ENCODE measurements around the gene RSPO4.

The RSPO4 gene

GRCh38 chr20:944774-945410 lies 57.2 kb downstream of the RSPO4 start:
- H3K4me1 ChIP-seq (ENCODE audit: control insufficient read depth, insufficient read depth, low read depth, low read length): no peaks in the 10 kb centered on the region
- no peak for DNase-seq
- H3K9ac ChIP-seq (ENCODE audit: low read length): no peak overlapping the region
- no peak overlapping the region for H2BK15ac ChIP-seq (ENCODE audit: low read depth, poor library complexity, severe bottlenecking)
- no peak overlapping the region for H3K4me2 ChIP-seq (ENCODE audit: low read length, poor library complexity, severe bottlenecking)
- no peaks in the 10 kb centered on the region for H3K79me1 ChIP-seq (replicated peaks; ENCODE audit: low read length, poor library complexity, severe bottlenecking)
- H2BK12ac ChIP-seq (ENCODE audit: low read length in 2 of 2): no peak overlapping the region
- no peaks in the 10 kb centered on the region for H3K9me3 ChIP-seq (ENCODE audit: control insufficient read depth, low read length)
- no peak overlapping the region for H3K27ac ChIP-seq (ENCODE audit: low read length, poor library complexity, severe bottlenecking)
- H2AFZ ChIP-seq (ENCODE audit: low read depth, low read length): no peak overlapping the region
- 58% methylated on average over 13 of the region's 13 CpGs for WGBS
- no peak overlapping the region for H4K8ac ChIP-seq (ENCODE audit: low read length)
- H3K23ac ChIP-seq (ENCODE audit: low read length in 2 of 2): no peak overlapping the region
- H2BK5ac ChIP-seq (ENCODE audit: low read depth, low read length, poor library complexity, severe bottlenecking): no peak overlapping the region
- no peak overlapping the region for H2AK5ac ChIP-seq (ENCODE audit: low read length, severe bottlenecking)
- H4K91ac ChIP-seq (ENCODE audit: low read length): no peak overlapping the region
- H3K14ac ChIP-seq (ENCODE audit: low read length in 2 of 2): no peak overlapping the region
- peaks cover 0 to 65% of the 10 kb centered on the region in 2 experiments for H3K27me3 ChIP-seq (ENCODE audit: control insufficient read depth in 1 of 2, insufficient read depth in 1 of 2, low read length in 2 of 2)
- H3K4ac ChIP-seq (ENCODE audit: low read depth in 1 of 2, low read length in 2 of 2): no peak overlapping the region
- H3K4me3 ChIP-seq (ENCODE audit: insufficient read depth in 1 of 2, low read depth in 1 of 2, low read length in 2 of 2): no peak overlapping the region
- H3K18ac ChIP-seq (ENCODE audit: low read depth in 1 of 2, low read length in 2 of 2): no peak overlapping the region
- no peaks in the 10 kb centered on the region for H3K36me3 ChIP-seq (ENCODE audit: control insufficient read depth in 1 of 2, insufficient read depth in 2 of 2, low read depth in 1 of 2, low read length in 2 of 2)
- no peak overlapping the region for H2BK120ac ChIP-seq (ENCODE audit: low read depth, low read length)

DNA sequence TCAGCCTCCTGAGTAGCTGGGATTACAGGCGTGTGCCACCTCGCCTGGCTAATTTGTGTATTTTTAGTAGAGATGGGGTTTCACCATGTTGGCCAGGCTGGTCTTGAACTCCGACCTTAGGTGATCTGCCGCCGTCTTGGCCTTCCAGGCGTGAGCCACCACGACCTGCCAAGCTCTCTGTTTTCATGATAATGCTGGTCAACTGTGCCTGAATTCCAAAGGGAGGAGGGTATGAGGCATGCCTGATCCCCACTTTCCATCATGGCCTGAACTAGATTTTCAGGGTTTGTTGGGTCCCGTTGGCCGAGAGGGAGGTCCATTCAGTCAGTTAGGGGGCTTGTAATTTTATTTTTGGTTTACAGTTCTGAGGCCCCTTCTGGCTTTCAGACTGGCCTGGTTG lies 58.0 kb downstream of the RSPO4 start:
- Histone ChIP-seq H3K4me1 (ENCODE audit: control insufficient read depth, insufficient read depth, low read depth, low read length) (no peaks in the 10 kb centered on the region), H3K79me1 (replicated peaks; ENCODE audit: low read length, poor library complexity, severe bottlenecking) (no peaks in the 10 kb centered on the region), H3K27ac (ENCODE audit: low read length, poor library complexity, severe bottlenecking) (no peak overlapping the region), H4K8ac (ENCODE audit: low read length) (no peak overlapping the region), H3K14ac (ENCODE audit: low read length in 2 of 2) (no peak overlapping the region), H2AK5ac (ENCODE audit: low read length, severe bottlenecking) (no peak overlapping the region), H3K36me3 (ENCODE audit: control insufficient read depth in 1 of 2, insufficient read depth in 2 of 2, low read depth in 1 of 2, low read length in 2 of 2) (no peaks in the 10 kb centered on the region), H3K27me3 (ENCODE audit: control insufficient read depth in 1 of 2, insufficient read depth in 1 of 2, low read length in 2 of 2) (peaks cover 0 to 70% of the 10 kb centered on the region in 2 experiments), H3K4me2 (ENCODE audit: low read length, poor library complexity, severe bottlenecking) (no peak overlapping the region), H4K91ac (ENCODE audit: low read length) (no peak overlapping the region), H2BK15ac (ENCODE audit: low read depth, poor library complexity, severe bottlenecking) (no peak overlapping the region), H3K9me3 (ENCODE audit: control insufficient read depth, low read length) (no peaks in the 10 kb centered on the region), H2BK120ac (ENCODE audit: low read depth, low read length) (no peak overlapping the region), H2AFZ (ENCODE audit: low read depth, low read length) (no peak overlapping the region), H3K18ac (ENCODE audit: low read depth in 1 of 2, low read length in 2 of 2) (no peak overlapping the region), H3K4me3 (ENCODE audit: insufficient read depth in 1 of 2, low read depth in 1 of 2, low read length in 2 of 2) (no peak overlapping the region), H3K9ac (ENCODE audit: low read length) (no peak overlapping the region), H3K23ac (ENCODE audit: low read length in 2 of 2) (no peak overlapping the region), H2BK5ac (ENCODE audit: low read depth, low read length, poor library complexity, severe bottlenecking) (no peak overlapping the region), H3K4ac (ENCODE audit: low read depth in 1 of 2, low read length in 2 of 2) (no peak overlapping the region), H2BK12ac (ENCODE audit: low read length in 2 of 2) (no peak overlapping the region)
- no peak for DNase-seq
- WGBS: 82% methylated on average over 9 of the region's 9 CpGs

DNA sequence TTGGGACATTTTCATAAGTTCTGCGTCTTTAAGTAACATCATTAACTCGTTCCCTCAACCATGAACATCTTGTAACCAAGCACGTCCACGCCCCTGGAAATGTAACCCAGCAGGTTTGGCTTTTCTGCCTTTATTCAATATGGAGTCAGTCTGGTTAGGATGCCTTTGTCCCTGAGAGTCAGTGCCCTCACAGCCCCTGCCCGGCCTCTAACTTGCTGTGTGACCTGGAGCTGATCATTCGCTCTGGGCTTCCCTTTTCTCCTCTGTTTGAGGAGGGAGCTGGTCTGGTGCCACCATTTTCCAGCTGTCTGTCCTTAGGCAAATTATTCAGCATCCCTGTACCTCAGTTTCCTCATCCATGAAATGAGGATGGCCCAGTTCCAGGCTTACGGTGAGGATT lies 59.5 kb downstream of the RSPO4 start:
- Histone ChIP-seq H2BK12ac (ENCODE audit: low read length in 2 of 2) (no peak overlapping the region), H2BK5ac (ENCODE audit: low read depth, low read length, poor library complexity, severe bottlenecking) (no peak overlapping the region), H2BK120ac (ENCODE audit: low read depth, low read length) (no peak overlapping the region), H3K4ac (ENCODE audit: low read depth in 1 of 2, low read length in 2 of 2) (no peak overlapping the region), H3K18ac (ENCODE audit: low read depth in 1 of 2, low read length in 2 of 2) (no peak overlapping the region), H3K4me2 (ENCODE audit: low read length, poor library complexity, severe bottlenecking) (no peak overlapping the region), H4K91ac (ENCODE audit: low read length) (no peak overlapping the region), H3K23ac (ENCODE audit: low read length in 2 of 2) (no peak overlapping the region), H2AK5ac (ENCODE audit: low read length, severe bottlenecking) (no peak overlapping the region), H3K27me3 (ENCODE audit: control insufficient read depth in 1 of 2, insufficient read depth in 1 of 2, low read length in 2 of 2) (peaks cover 0 to 65% of the 10 kb centered on the region in 2 experiments), H4K8ac (ENCODE audit: low read length) (no peak overlapping the region), H2BK15ac (ENCODE audit: low read depth, poor library complexity, severe bottlenecking) (no peak overlapping the region), H3K9ac (ENCODE audit: low read length) (no peak overlapping the region), H3K14ac (ENCODE audit: low read length in 2 of 2) (no peak overlapping the region), H3K27ac (ENCODE audit: low read length, poor library complexity, severe bottlenecking) (no peak overlapping the region), H3K36me3 (ENCODE audit: control insufficient read depth in 1 of 2, insufficient read depth in 2 of 2, low read depth in 1 of 2, low read length in 2 of 2) (no peaks in the 10 kb centered on the region), H3K79me1 (replicated peaks; ENCODE audit: low read length, poor library complexity, severe bottlenecking) (no peaks in the 10 kb centered on the region), H2AFZ (ENCODE audit: low read depth, low read length) (no peak overlapping the region), H3K9me3 (ENCODE audit: control insufficient read depth, low read length) (no peaks in the 10 kb centered on the region), H3K4me1 (ENCODE audit: control insufficient read depth, insufficient read depth, low read depth, low read length) (no peaks in the 10 kb centered on the region), H3K4me3 (ENCODE audit: insufficient read depth in 1 of 2, low read depth in 1 of 2, low read length in 2 of 2) (no peak overlapping the region)
- no peak for DNase-seq
- WGBS: 87% methylated on average over 7 of the region's 7 CpGs

DNA sequence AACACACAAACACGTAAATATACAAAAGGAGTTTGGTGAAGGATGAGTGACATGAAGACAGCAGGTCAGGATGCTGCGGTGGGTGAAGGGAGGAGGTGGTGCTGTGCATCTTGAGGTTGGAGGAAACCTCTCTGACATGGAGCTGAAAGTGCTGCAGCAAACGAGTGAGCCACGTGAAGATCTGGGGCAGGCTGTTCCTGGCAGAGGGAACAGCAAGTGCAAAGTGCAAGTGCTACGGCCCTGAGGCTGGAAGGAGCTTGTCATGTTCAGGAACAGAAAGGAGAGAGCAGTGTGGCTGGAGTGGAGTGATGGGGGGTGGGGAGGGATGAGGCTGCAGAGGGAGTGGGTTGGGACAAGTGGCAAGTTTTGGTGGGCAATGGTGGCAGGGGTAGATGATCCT lies 61.2 kb downstream of the RSPO4 start:
- no peak overlapping the region for H3K27ac ChIP-seq (ENCODE audit: low read length, poor library complexity, severe bottlenecking)
- H3K79me1 ChIP-seq (replicated peaks; ENCODE audit: low read length, poor library complexity, severe bottlenecking): no peaks in the 10 kb centered on the region
- peaks cover 0 to 49% of the 10 kb centered on the region in 2 experiments for H3K27me3 ChIP-seq (ENCODE audit: control insufficient read depth in 1 of 2, insufficient read depth in 1 of 2, low read length in 2 of 2)

More for the DNA sequence above, 61.2 kb downstream of the RSPO4 start:
- H3K4me1 ChIP-seq (ENCODE audit: control insufficient read depth, insufficient read depth, low read depth, low read length): no peaks in the 10 kb centered on the region
- no peak overlapping the region for H3K14ac ChIP-seq (ENCODE audit: low read length in 2 of 2)
- H2BK15ac ChIP-seq (ENCODE audit: low read depth, poor library complexity, severe bottlenecking): no peak overlapping the region
- no peaks in the 10 kb centered on the region for H3K9me3 ChIP-seq (ENCODE audit: control insufficient read depth, low read length)
- H2BK12ac ChIP-seq (ENCODE audit: low read length in 2 of 2): no peak overlapping the region
- no peak for DNase-seq
- H2BK5ac ChIP-seq (ENCODE audit: low read depth, low read length, poor library complexity, severe bottlenecking): no peak overlapping the region
- no peak overlapping the region for H3K9ac ChIP-seq (ENCODE audit: low read length)
- no peak overlapping the region for H3K23ac ChIP-seq (ENCODE audit: low read length in 2 of 2)
- H2AFZ ChIP-seq (ENCODE audit: low read depth, low read length): no peak overlapping the region
- H3K4me3 ChIP-seq (ENCODE audit: insufficient read depth in 1 of 2, low read depth in 1 of 2, low read length in 2 of 2): no peak overlapping the region
- no peak overlapping the region for H3K18ac ChIP-seq (ENCODE audit: low read depth in 1 of 2, low read length in 2 of 2)
- H2AK5ac ChIP-seq (ENCODE audit: low read length, severe bottlenecking): no peak overlapping the region
- no peak overlapping the region for H3K4me2 ChIP-seq (ENCODE audit: low read length, poor library complexity, severe bottlenecking)
- no peak overlapping the region for H3K4ac ChIP-seq (ENCODE audit: low read depth in 1 of 2, low read length in 2 of 2)
- no peak overlapping the region for H2BK120ac ChIP-seq (ENCODE audit: low read depth, low read length)
- 86% methylated on average over 5 of the region's 5 CpGs for WGBS
- H4K91ac ChIP-seq (ENCODE audit: low read length): no peak overlapping the region
- no peak overlapping the region for H4K8ac ChIP-seq (ENCODE audit: low read length)
- H3K36me3 ChIP-seq (ENCODE audit: control insufficient read depth in 1 of 2, insufficient read depth in 2 of 2, low read depth in 1 of 2, low read length in 2 of 2): no peaks in the 10 kb centered on the region

Measured in mesenchymal stem cell (in vitro differentiated cells and primary cell).